ENCODE measurements around the gene CNTROB.
A peak's percentile ranks its signal among the peaks of the same experiment; 100 is the strongest.

Gene CNTROB

DNA sequence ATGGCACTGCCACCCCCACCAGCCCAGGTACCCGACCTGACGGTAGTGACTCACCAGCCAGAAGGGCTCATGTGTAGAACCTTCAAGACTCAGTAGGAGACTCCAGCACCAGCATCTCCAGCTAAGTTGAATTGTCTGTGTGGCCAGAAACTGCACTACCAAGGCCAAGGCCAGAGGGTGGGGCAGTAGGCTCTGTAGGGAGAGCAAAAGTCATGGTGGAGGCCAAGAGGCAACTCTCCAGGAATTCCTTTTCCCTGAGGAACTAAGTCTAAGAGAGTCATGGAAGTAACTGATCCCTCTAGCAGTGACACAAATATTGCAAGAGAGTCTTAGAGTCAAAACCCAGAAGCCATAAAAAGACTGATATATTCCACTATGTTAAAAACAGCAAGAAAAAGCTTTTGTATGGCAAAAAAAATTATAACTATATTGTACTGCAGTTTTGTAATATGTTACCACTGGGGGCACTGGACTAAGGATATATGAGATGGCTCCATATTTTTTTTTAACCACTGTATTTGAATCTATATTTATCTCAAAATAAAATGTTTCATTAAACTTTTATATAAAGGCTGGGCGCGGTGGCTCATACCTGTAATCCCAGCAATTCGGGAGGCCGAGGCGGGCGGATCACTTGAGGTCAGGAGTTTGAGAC is 40.3 kb downstream of the CNTROB start:
- H3K4me3 ChIP-seq (ENCODE audit: low read depth, low read length): no peak overlapping the region
- H3K9me3 ChIP-seq (ENCODE audit: severe bottlenecking): peaks cover 16% of the 10 kb centered on the region
- H3K27me3 ChIP-seq (ENCODE audit: insufficient read depth, low read depth, severe bottlenecking): no peaks in the 10 kb centered on the region
- no peak overlapping the region for H3K27ac ChIP-seq
- DNase-seq: no peak
- no peak for TF ChIP-seq CTCF (IDR thresholded peaks at IDR 0.05; ENCODE audit: low read depth, low read length)
- no peaks in the 10 kb centered on the region for H3K36me3 ChIP-seq

DNA sequence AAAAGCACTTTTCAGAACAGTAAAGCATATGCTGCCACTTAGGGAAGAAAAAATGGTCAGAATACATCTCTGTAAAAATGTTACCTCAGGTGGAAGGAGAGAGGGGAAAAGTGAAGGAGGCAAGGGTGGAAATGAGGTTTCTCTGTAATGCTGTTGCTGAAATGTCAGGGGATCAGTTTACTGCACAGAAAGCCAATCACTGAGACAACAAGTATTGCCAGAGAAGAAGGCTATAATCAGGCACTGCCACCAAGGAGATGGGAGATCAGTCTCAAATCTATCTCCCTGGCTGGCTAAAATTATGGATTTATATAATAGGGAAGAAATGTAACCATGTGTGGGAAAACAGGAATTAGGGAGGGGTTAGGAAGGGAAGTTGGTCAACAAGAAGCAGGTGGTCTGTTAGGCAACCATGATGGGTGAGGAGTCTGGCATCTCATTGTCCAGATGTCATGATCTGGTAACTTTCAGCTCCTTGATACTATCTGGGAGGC is 42.7 kb downstream of the CNTROB start:
- no peak overlapping the region for H3K27ac ChIP-seq
- peaks cover 16% of the 10 kb centered on the region for H3K9me3 ChIP-seq (ENCODE audit: severe bottlenecking)
- no peaks in the 10 kb centered on the region for H3K27me3 ChIP-seq (ENCODE audit: insufficient read depth, low read depth, severe bottlenecking)
- no peaks in the 10 kb centered on the region for H3K36me3 ChIP-seq
- DNase-seq: no peak
- TF ChIP-seq CTCF (IDR thresholded peaks at IDR 0.05; ENCODE audit: low read depth, low read length): no peak
- no peak overlapping the region for H3K4me3 ChIP-seq (ENCODE audit: low read depth, low read length)

GRCh38 chr17:7977039-7977438 is 45.0 kb downstream of the CNTROB start:
- Histone ChIP-seq H3K9me3 (ENCODE audit: severe bottlenecking) (peaks cover 16% of the 10 kb centered on the region), H3K36me3 (no peaks in the 10 kb centered on the region), H3K4me3 (ENCODE audit: low read depth, low read length) (no peak overlapping the region), H3K27me3 (ENCODE audit: insufficient read depth, low read depth, severe bottlenecking) (no peaks in the 10 kb centered on the region), H3K27ac (no peak overlapping the region)
- no peak for TF ChIP-seq CTCF (IDR thresholded peaks at IDR 0.05; ENCODE audit: low read depth, low read length)
- no peak for DNase-seq

DNA sequence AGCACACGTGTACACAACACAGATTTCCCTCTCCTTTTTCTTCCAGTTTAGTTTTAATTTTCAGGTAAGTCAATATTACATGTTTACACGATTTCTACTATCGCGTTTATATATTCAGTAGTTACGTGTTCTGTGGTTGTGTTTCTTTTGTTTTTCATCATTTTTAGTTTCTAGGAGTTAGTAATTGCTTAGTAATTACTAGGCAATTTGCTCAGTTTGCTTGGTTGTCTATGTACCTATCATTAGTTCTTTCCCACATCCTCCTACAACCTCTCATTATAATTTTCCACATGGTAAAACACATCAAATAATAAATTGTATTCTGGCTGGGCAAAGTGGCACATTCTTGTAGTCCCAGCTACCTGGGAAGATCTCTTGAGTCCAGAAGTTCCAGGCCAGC is 45.8 kb downstream of the CNTROB start:
- H3K9me3 ChIP-seq (ENCODE audit: severe bottlenecking): peaks cover 16% of the 10 kb centered on the region
- no peak for TF ChIP-seq CTCF (IDR thresholded peaks at IDR 0.05; ENCODE audit: low read depth, low read length)
- H3K27me3 ChIP-seq (ENCODE audit: insufficient read depth, low read depth, severe bottlenecking): no peaks in the 10 kb centered on the region
- no peaks in the 10 kb centered on the region for H3K36me3 ChIP-seq
- DNase-seq: no peak
- H3K4me3 ChIP-seq (ENCODE audit: low read depth, low read length): no peak overlapping the region
- H3K27ac ChIP-seq: no peak overlapping the region

DNA sequence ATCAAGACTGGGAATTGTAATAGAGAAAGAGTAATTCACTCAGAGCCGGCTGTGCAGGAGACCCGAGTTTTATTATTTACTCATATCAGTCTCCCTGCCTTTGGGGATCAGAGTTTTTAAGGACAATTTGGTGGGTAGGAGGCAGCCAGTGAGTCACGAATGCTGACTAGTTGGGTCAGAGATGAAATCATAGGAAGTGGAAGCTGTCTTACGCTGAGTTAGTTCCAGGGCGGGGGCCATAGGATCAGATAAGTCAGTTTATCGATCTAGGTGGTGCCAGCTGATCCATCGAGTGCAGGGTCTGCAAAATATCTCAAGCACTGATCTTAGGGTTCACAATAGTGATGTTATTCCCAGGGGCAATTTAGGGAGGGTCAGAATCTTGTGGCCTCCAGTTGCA is 50.2 kb downstream of the CNTROB start:
- Histone ChIP-seq H3K9me3 (ENCODE audit: severe bottlenecking) (no peaks in the 10 kb centered on the region), H3K27me3 (ENCODE audit: insufficient read depth, low read depth, severe bottlenecking) (no peaks in the 10 kb centered on the region), H3K4me3 (ENCODE audit: low read depth, low read length) (no peak overlapping the region), H3K36me3 (no peaks in the 10 kb centered on the region), H3K27ac (no peak overlapping the region)
- DNase-seq: no peak
- TF ChIP-seq CTCF (IDR thresholded peaks at IDR 0.05; ENCODE audit: low read depth, low read length): no peak

- H3K4me3 ChIP-seq (ENCODE audit: low read depth, low read length): no peak overlapping the region
Observed at GRCh38 chr17:7982666-7983065, 50.7 kb downstream of the CNTROB start.

More at GRCh38 chr17:7982666-7983065, 50.7 kb downstream of the CNTROB start:
- peak; percentile 20 for DNase-seq
- Histone ChIP-seq H3K27ac (no peak overlapping the region), H3K36me3 (no peaks in the 10 kb centered on the region), H3K27me3 (ENCODE audit: insufficient read depth, low read depth, severe bottlenecking) (no peaks in the 10 kb centered on the region), H3K9me3 (ENCODE audit: severe bottlenecking) (no peaks in the 10 kb centered on the region)
- TF ChIP-seq CTCF (IDR thresholded peaks at IDR 0.05; ENCODE audit: low read depth, low read length): peak; percentile 20; the same call in 1 of the 2 replicates
